NCI-H128 (cell line): ENCODE data around the gene DIP2C.
"Not testable (repeated sequence)": the region's sequence is repeated elsewhere in the genome, so short reads cannot be mapped to it uniquely, and the experiment has no call there.

Experiments used
- DNase-seq: peaks from one replicate; lab custom pipeline; 2025; ENCODE audit not compliant: unreplicated experiment; lab: John Stamatoyannopoulos, UW

Gene DIP2C

GRCh38 chr10:661597-662222, 27.8 kb downstream of the DIP2C start:
- no peak for DNase-seq

GRCh38 chr10:660970-661596, 28.4 kb downstream of the DIP2C start:
- DNase-seq, result no peak

- DNase-seq, result peak; percentile 4
Measured at GRCh38 chr10:660413-660969, 29.0 kb downstream of the DIP2C start.

- no peak for DNase-seq
Measured at GRCh38 chr10:659688-660141, 29.8 kb downstream of the DIP2C start.

- DNase-seq, result not testable (repeated sequence)
Measured at GRCh38 chr10:657816-658350, 31.6 kb downstream of the DIP2C start.

GRCh38 chr10:656883-657282, 32.6 kb downstream of the DIP2C start:
- no peak for DNase-seq

- no peak for DNase-seq
Measured at GRCh38 chr10:655184-655583, 34.3 kb downstream of the DIP2C start.

GRCh38 chr10:654647-654996, 34.8 kb downstream of the DIP2C start:
- no peak for DNase-seq

GRCh38 chr10:653991-654646, 35.3 kb downstream of the DIP2C start:
- DNase-seq, result no peak

- DNase-seq, result not testable (repeated sequence)
Measured at GRCh38 chr10:652832-653459, 36.5 kb downstream of the DIP2C start.

GRCh38 chr10:652233-652632, 37.2 kb downstream of the DIP2C start:
- DNase-seq, result no peak

GRCh38 chr10:651692-652091, 37.8 kb downstream of the DIP2C start:
- no peak for DNase-seq

- DNase-seq, result no peak
Measured at GRCh38 chr10:650886-651615, 38.4 kb downstream of the DIP2C start.

GRCh38 chr10:650441-650851, 39.0 kb downstream of the DIP2C start:
- no peak for DNase-seq

GRCh38 chr10:649798-650440, 39.5 kb downstream of the DIP2C start:
- DNase-seq, result no peak

GRCh38 chr10:649445-649797, 40.0 kb downstream of the DIP2C start:
- no peak for DNase-seq

GRCh38 chr10:647019-647418, 42.4 kb downstream of the DIP2C start:
- not testable (repeated sequence) for DNase-seq

GRCh38 chr10:646118-646524, 43.3 kb downstream of the DIP2C start:
- no peak for DNase-seq

GRCh38 chr10:644943-645334, 44.5 kb downstream of the DIP2C start:
- DNase-seq, result no peak
